ENCODE data around the gene ELFN1.
A peak's percentile ranks its signal among the peaks of the same experiment; 100 is the strongest.

Gene ELFN1

GRCh38 chr7:1646957-1647891 is 22.9 kb upstream of the ELFN1 start:
- Histone ChIP-seq H3K79me2 (ENCODE audit: insufficient read depth, low read length) (no peaks in the 10 kb centered on the region), H3K9me3 (ENCODE audit: insufficient read depth, low read depth, low read length) (no peaks in the 10 kb centered on the region), H3K4me1 (ENCODE audit: insufficient read depth, low read length, poor library complexity, severe bottlenecking) (no peaks in the 10 kb centered on the region), H3F3A (ENCODE audit: low read depth) (no peaks in the 10 kb centered on the region), H4K20me1 (ENCODE audit: insufficient read depth, low read length, poor library complexity, severe bottlenecking) (no peaks in the 10 kb centered on the region), H3K27me3 (ENCODE audit: insufficient read depth, low read length, poor library complexity, severe bottlenecking) (no peaks in the 10 kb centered on the region), H3K4me2 (ENCODE audit: low read depth, low read length, poor library complexity, severe bottlenecking) (no peak overlapping the region), H2AFZ (ENCODE audit: low read length) (no peak overlapping the region), H3K9ac (ENCODE audit: low read depth, low read length, poor library complexity, severe bottlenecking) (no peak overlapping the region), H3K9me2 (replicated peaks; ENCODE audit: low read depth, low read length) (no peaks in the 10 kb centered on the region), H3K36me3 (ENCODE audit: insufficient read depth, low read length) (no peaks in the 10 kb centered on the region), H3K4me3 (ENCODE audit: low read length, poor library complexity, severe bottlenecking) (no peak overlapping the region)
- TF ChIP-seq EZH2phosphoT487 (IDR thresholded peaks at IDR 0.05; ENCODE audit: borderline replicate concordance) (no peak), CTCF (conservative IDR thresholded peaks at IDR 0.05; ENCODE audit: low read length) (no peak)

- H3K4me2 ChIP-seq (ENCODE audit: low read depth, low read length, poor library complexity, severe bottlenecking), result no peak overlapping the region
- H3K9me3 ChIP-seq (ENCODE audit: insufficient read depth, low read depth, low read length), result no peaks in the 10 kb centered on the region
- no peak overlapping the region for H3K9ac ChIP-seq (ENCODE audit: low read depth, low read length, poor library complexity, severe bottlenecking)
- no peaks in the 10 kb centered on the region for H3K36me3 ChIP-seq (ENCODE audit: insufficient read depth, low read length)
- H3K4me3 ChIP-seq (ENCODE audit: low read length, poor library complexity, severe bottlenecking), result no peak overlapping the region
- H3K4me1 ChIP-seq (ENCODE audit: insufficient read depth, low read length, poor library complexity, severe bottlenecking), result no peaks in the 10 kb centered on the region
- no peaks in the 10 kb centered on the region for H3K9me2 ChIP-seq (replicated peaks; ENCODE audit: low read depth, low read length)
- H3F3A ChIP-seq (ENCODE audit: low read depth), result no peaks in the 10 kb centered on the region
- TF ChIP-seq EZH2phosphoT487 (IDR thresholded peaks at IDR 0.05; ENCODE audit: borderline replicate concordance) (no peak), CTCF (conservative IDR thresholded peaks at IDR 0.05; ENCODE audit: low read length) (no peak)
- H3K79me2 ChIP-seq (ENCODE audit: insufficient read depth, low read length), result no peaks in the 10 kb centered on the region
- H4K20me1 ChIP-seq (ENCODE audit: insufficient read depth, low read length, poor library complexity, severe bottlenecking), result no peaks in the 10 kb centered on the region
- H2AFZ ChIP-seq (ENCODE audit: low read length), result no peak overlapping the region
- no peaks in the 10 kb centered on the region for H3K27me3 ChIP-seq (ENCODE audit: insufficient read depth, low read length, poor library complexity, severe bottlenecking)
These were observed 22.0 kb upstream of the ELFN1 start for GRCh38 chr7:1647961-1648672.

GRCh38 chr7:1649751-1650326 is 20.2 kb upstream of the ELFN1 start:
- no peak overlapping the region for H2AFZ ChIP-seq (ENCODE audit: low read length)
- H3K9me3 ChIP-seq (ENCODE audit: insufficient read depth, low read depth, low read length), result no peaks in the 10 kb centered on the region
- no peaks in the 10 kb centered on the region for H3K79me2 ChIP-seq (ENCODE audit: insufficient read depth, low read length)
- H3K36me3 ChIP-seq (ENCODE audit: insufficient read depth, low read length), result no peaks in the 10 kb centered on the region
- TF ChIP-seq CTCF (conservative IDR thresholded peaks at IDR 0.05; ENCODE audit: low read length), result peak; percentile 49
- no peak for TF ChIP-seq EZH2phosphoT487 (IDR thresholded peaks at IDR 0.05; ENCODE audit: borderline replicate concordance)
- H3F3A ChIP-seq (ENCODE audit: low read depth), result no peaks in the 10 kb centered on the region
- H3K9me2 ChIP-seq (replicated peaks; ENCODE audit: low read depth, low read length), result no peaks in the 10 kb centered on the region
- no peaks in the 10 kb centered on the region for H3K27me3 ChIP-seq (ENCODE audit: insufficient read depth, low read length, poor library complexity, severe bottlenecking)
- no peaks in the 10 kb centered on the region for H3K4me1 ChIP-seq (ENCODE audit: insufficient read depth, low read length, poor library complexity, severe bottlenecking)
- H3K4me3 ChIP-seq (ENCODE audit: low read length, poor library complexity, severe bottlenecking), result no peak overlapping the region
- no peak overlapping the region for H3K9ac ChIP-seq (ENCODE audit: low read depth, low read length, poor library complexity, severe bottlenecking)
- no peaks in the 10 kb centered on the region for H4K20me1 ChIP-seq (ENCODE audit: insufficient read depth, low read length, poor library complexity, severe bottlenecking)
- no peak overlapping the region for H3K4me2 ChIP-seq (ENCODE audit: low read depth, low read length, poor library complexity, severe bottlenecking)

Measured in Loucy (cell line).